A549 (cell line): ENCODE measurements around the gene ARHGAP20. TPM values are rescaled to one million over a fixed set of nuclear protein-coding genes. Genes with fewer than 3 reads are reported as not detected.

Experiments used
- ATAC-seq, 2 experiments: fragments of 200-7000 bp in 1 of 2; fragments of >200 bp in 1 of 2; cut with Nextera tagmentation in 1 of 2; cut with Tn5 transposase in 1 of 2; 3 replicates each; pipeline versions ENCODE4 v1.8.0 to v1.9.1; 2018 to 2020; ENCODE audit warnings: mild to moderate bottlenecking in 1 of 2, moderate library complexity in 1 of 2
- CTCF ChIA-PET: fragments of 300-600 bp; sonication (Branson Sonifier 250); formaldehyde crosslinking; extraction: SDS; loops from one replicate; lab custom pipeline; 2021; ENCODE audit warnings: antibody characterized with exemption, inconsistent platforms; lab: Yijun Ruan, JAX
- POLR2A ChIA-PET: fragments of 350-600 bp; formaldehyde crosslinking; extraction: SDS; loops from one replicate; lab custom pipeline; 2021; ENCODE audit warnings: antibody characterized with exemption, inconsistent platforms; lab: Yijun Ruan, JAX
- DNase-seq, 2 experiments: peaks; one replicate each; pipeline versions ENCODE4 v3.0.0 to v3.0.0-alpha.2; 2011 to 2016; ENCODE audit warnings: low read depth in 1 of 2, low spot score in 1 of 2
- FAIRE-seq: peaks from 2 replicates; lab custom pipeline; 2011; peaks lifted over from hg19 to GRCh38; lab: Jason Lieb, UNC
- H3K27ac ChIP-seq, 2 experiments: fragments of >200 bp; sonication (Bioruptor Twin); formaldehyde crosslinking; 3 replicates each; pipeline ENCODE4 v1.5.1; 2016 to 2017
- H3K4me1 ChIP-seq: fragments of >200 bp; sonication (Bioruptor Twin); formaldehyde crosslinking; 3 replicates; pipeline ENCODE4 v1.6.1; 2016
- H3K4me2 ChIP-seq: fragments of >200 bp; sonication (Bioruptor Twin); formaldehyde crosslinking; 3 replicates; pipeline ENCODE4 v1.6.1; 2016
- H3K4me3 ChIP-seq: fragments of >200 bp; sonication (Bioruptor Twin); formaldehyde crosslinking; 3 replicates; pipeline ENCODE4 v1.5.1; 2016
- H3K9me3 ChIP-seq: fragments of >200 bp; sonication (Bioruptor Twin); formaldehyde crosslinking; 3 replicates; pipeline ENCODE4 v1.6.1; 2016
- CEBPB ChIP-seq, 2 experiments: fragments of >200 bp in 1 of 2; sonication (Bioruptor Twin) in 1 of 2; formaldehyde crosslinking in 1 of 2; IDR thresholded peaks; 2 replicates each; pipeline ENCODE4 v1.6.1; 2012 to 2016
- EP300 ChIP-seq, 2 experiments: fragments of >200 bp; sonication (Bioruptor Twin); formaldehyde crosslinking; IDR thresholded peaks; 2 replicates in 1 of 2; 3 replicates in 1 of 2; pipeline ENCODE4 v1.6.1; 2016 to 2017
- ESRRA ChIP-seq: fragments of 150-350 bp; IDR thresholded peaks from 2 replicates; pipeline ENCODE4 v1.6.1; 2014; ENCODE audit warnings: mild to moderate bottlenecking, low read length, borderline replicate concordance
- FOSB ChIP-seq: fragments of 250-450 bp; sonication (Bioruptor Pico); IDR thresholded peaks from 2 replicates; pipeline ENCODE4 v1.5.0; 2020; ENCODE audit warnings: mild to moderate bottlenecking, moderate library complexity
- FOXS1 ChIP-seq: fragments of 250-450 bp; sonication (Bioruptor Pico); IDR thresholded peaks from 2 replicates; pipeline ENCODE4 v1.5.0; 2020; ENCODE audit warnings: mild to moderate bottlenecking, moderate library complexity
- HDAC2 ChIP-seq: fragments of 200-600 bp; sonication (generic); IDR thresholded peaks from 2 replicates; pipeline ENCODE4 v1.6.1; 2016
- HOXB13 ChIP-seq: fragments of 250-450 bp; sonication (Bioruptor Pico); IDR thresholded peaks from 2 replicates; pipeline ENCODE4 v1.5.0; 2020; ENCODE audit warnings: low read depth, mild to moderate bottlenecking, moderate library complexity
- HOXB5 ChIP-seq: fragments of 250-450 bp; sonication (Bioruptor Pico); IDR thresholded peaks from 2 replicates; pipeline ENCODE4 v1.5.0; 2020; ENCODE audit warnings: mild to moderate bottlenecking, moderate library complexity
- JUN ChIP-seq, 2 experiments: fragments of >200 bp; sonication (Bioruptor Twin); formaldehyde crosslinking; IDR thresholded peaks; 2 replicates in 1 of 2; 3 replicates in 1 of 2; pipeline ENCODE4 v1.6.1; 2016 to 2017
- POLR2AphosphoS2 ChIP-seq: conservative IDR thresholded peaks from 2 replicates; pipeline ENCODE4 v1.6.1; 2012; ENCODE audit warnings: low read length, improper control_type of control experiment, inconsistent platforms
- RARB ChIP-seq: fragments of 250-450 bp; sonication (Bioruptor Pico); IDR thresholded peaks from 2 replicates; pipeline ENCODE4 v1.8.0; 2021; ENCODE audit warnings: mild to moderate bottlenecking, moderate library complexity
- RCOR1 ChIP-seq: fragments of 150-350 bp; IDR thresholded peaks from 2 replicates; pipeline ENCODE4 v1.6.1; 2014; ENCODE audit warnings: antibody characterized with exemption, low read length, low read depth
- ZC3H11A ChIP-seq: fragments of 450-650 bp; IDR thresholded peaks from 2 replicates; pipeline ENCODE4 v1.6.1; 2014; ENCODE audit warnings: antibody characterized with exemption, mild to moderate bottlenecking
- ZFP36 ChIP-seq: fragments of 450-650 bp; IDR thresholded peaks from 2 replicates; pipeline ENCODE4 v1.6.1; 2014; ENCODE audit warnings: borderline replicate concordance; ENCODE audit not compliant: partially characterized antibody
- WGBS: methylation state at CpG from one replicate; pipeline ENCODE4 v1.1.6; 2017; ENCODE audit errors: missing lambda C conversion rate; 5-methylcytosine and 5-hydroxymethylcytosine counted together
- polyA plus RNA-seq, 4 experiments: library from polyadenylated mRNA; depleted of rRNA in 3 of 4; stranded (reverse); fragments of >200 nt; fragmentation: RNase III in 1 of 4; extraction: RNeasy Plus Mini Kit Qiagen cat#74134 plus additional on column Dnase treatment in 1 of 4; gene quantifications; 2 replicates in 3 of 4; 3 replicates in 1 of 4; pipeline ENCODE4 v1.2.3, GENCODE V29; 2011 to 2017
- TF ChIP-seq, protein P1 (sequence below): fragments of 450-650 bp; IDR thresholded peaks from 2 replicates; pipeline ENCODE4 v1.6.1; 2014; ENCODE audit warnings: antibody characterized with exemption
- TF ChIP-seq, protein P2 (sequence below): fragments of 200-600 bp; sonication (generic); IDR thresholded peaks from 2 replicates; pipeline ENCODE4 v1.6.1; 2016; ENCODE audit warnings: antibody characterized with exemption, mild to moderate bottlenecking, moderate library complexity

The ARHGAP20 gene
- polyA plus RNA-seq, 2 of the 4 experiments (the other 2 are of a cell fraction) = 0.01 TPM; not detected in 1

DNA sequence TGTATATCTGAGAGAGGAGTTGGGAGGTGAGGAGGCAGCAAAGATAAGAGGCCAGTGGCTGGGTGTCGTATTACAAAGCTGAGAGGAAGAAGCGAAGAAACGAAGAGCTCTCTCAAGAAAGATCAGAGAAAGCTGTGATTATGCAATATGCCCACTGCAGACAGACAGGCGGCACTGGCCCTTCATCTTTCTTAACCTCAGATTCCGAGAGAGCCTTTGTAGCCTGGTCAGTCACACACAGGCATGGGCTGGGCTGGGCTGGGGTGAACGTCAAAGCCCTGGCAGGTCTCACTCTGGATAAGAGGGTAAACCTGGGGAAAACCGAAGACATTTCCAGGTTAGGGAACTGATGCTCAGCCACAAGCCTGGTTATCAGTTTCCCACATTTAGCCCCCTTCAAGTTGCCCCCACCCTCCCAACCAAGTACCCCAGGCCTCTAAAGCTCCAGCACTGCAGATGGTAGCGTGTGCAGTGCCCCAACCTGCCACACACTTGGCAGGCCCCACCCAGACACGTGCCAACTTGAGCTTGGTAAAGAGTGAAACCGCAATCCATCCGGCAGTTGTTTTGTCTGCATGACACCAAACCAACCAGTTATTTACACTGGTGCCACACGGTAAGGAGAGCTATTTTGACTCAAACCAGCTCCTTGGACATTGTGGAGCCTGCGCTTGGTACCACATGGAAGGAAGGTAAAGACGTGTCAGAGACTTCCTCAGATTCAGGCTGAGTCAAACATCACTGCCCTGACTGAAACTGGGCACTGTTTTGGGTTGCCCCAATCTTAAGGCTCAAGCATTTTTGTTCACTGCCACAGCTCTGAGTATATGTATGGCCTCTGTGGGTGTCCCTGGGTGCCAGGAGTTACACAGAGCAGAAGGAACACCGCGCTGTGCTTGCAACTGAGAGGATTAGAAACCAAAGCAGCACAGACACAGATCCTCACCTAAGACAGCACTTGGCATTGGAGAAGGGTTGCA lies 146.6 kb downstream of the ARHGAP20 start:
- H3K9me3 ChIP-seq = no peaks in the 10 kb centered on the region
- ChIA-PET POLR2A (interaction anchor here (0.5 kb wide), 1 partner anchor 85 kb away, joined by 4 read pairs; no protein-coding TSS in a partner anchor), CTCF (no interaction called here)
- peak in 1 of 2 experiments; percentile 11 for DNase-seq
- peak; percentile 56 to 77 for ATAC-seq
- no peak for TF ChIP-seq RARB (CRISPR knock-in tag)
- peak; percentile 37 to 38; a peak in 2 of 4 replicates for TF ChIP-seq CEBPB (IDR thresholded peaks at IDR 0.05)
- no peaks in the 10 kb centered on the region for H3K4me1 ChIP-seq
- H3K4me3 ChIP-seq = no peak overlapping the region
- peak overlapping the region; percentile 33; the same call in 2 of the 3 replicates for H3K4me2 ChIP-seq
- 40% methylated on average over 13 of the region's 16 CpGs for WGBS
- FAIRE-seq = no peak
- 0 out of 6 replicates have a peak overlapping the region, but pooled peaks of 1 of the 2 experiments have one; percentile 24 for H3K27ac ChIP-seq

- no peaks in the 10 kb centered on the region for H3K9me3 ChIP-seq
- no peaks in the 10 kb centered on the region for H3K4me1 ChIP-seq
- no peak overlapping the region for H3K27ac ChIP-seq
- no peak for TF ChIP-seq ZFP36
- TF ChIP-seq, protein P1, sequence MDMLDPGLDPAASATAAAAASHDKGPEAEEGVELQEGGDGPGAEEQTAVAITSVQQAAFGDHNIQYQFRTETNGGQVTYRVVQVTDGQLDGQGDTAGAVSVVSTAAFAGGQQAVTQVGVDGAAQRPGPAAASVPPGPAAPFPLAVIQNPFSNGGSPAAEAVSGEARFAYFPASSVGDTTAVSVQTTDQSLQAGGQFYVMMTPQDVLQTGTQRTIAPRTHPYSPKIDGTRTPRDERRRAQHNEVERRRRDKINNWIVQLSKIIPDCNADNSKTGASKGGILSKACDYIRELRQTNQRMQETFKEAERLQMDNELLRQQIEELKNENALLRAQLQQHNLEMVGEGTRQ = no peak
- TF ChIP-seq ESRRA = no peak
- DNase-seq = no peak
- no peak for ATAC-seq
- H3K4me2 ChIP-seq = peak overlapping the region; percentile 33; the same call in 2 of the 3 replicates
- CTCF ChIA-PET = no interaction called here
- POLR2A ChIA-PET = no interaction called here
- FAIRE-seq = no peak
- no peak overlapping the region for H3K4me3 ChIP-seq
- WGBS = 51% methylated on average over 8 of the region's 8 CpGs
Observed at GRCh38 chr11:110564676-110565356, 147.4 kb downstream of the ARHGAP20 start.

DNA sequence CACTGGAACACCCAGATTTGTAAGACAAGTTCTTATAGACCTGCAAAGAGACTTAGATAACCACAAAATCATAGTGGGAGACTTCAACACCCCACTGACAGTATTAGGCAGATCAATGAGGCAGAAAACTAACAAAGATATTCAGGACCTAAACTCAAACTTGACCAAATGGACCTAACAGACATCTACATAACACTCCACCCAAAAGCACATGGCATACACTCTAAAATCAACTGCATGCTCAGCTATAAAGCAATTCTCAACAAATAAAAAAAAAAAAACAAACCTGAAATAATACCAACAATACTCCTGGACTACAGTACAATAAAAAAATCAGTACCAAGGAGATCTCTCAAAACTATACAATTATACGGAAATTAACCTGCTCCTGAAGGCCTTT lies 167.5 kb downstream of the ARHGAP20 start:
- Histone ChIP-seq H3K9me3 (no peaks in the 10 kb centered on the region), H3K4me2 (no peak overlapping the region), H3K4me3 (no peak overlapping the region), H3K27ac (no peak overlapping the region), H3K4me1 (no peaks in the 10 kb centered on the region)
- FAIRE-seq (no peak), DNase-seq (no peak), ATAC-seq (no peak)
- no peak for TF ChIP-seq JUN (IDR thresholded peaks at IDR 0.05)
- no peak for TF ChIP-seq ZC3H11A
- TF ChIP-seq FOSB (CRISPR knock-in tag) = no peak
- no peak for TF ChIP-seq HDAC2
- no peak for TF ChIP-seq EP300 (IDR thresholded peaks at IDR 0.05)
- no peak for TF ChIP-seq HOXB13
- no peak for TF ChIP-seq RCOR1
- no peak for TF ChIP-seq HOXB5 (CRISPR knock-in tag)
- no peak for TF ChIP-seq FOXS1 (CRISPR knock-in tag)
- no peak for TF ChIP-seq POLR2AphosphoS2
- TF ChIP-seq, protein P2, sequence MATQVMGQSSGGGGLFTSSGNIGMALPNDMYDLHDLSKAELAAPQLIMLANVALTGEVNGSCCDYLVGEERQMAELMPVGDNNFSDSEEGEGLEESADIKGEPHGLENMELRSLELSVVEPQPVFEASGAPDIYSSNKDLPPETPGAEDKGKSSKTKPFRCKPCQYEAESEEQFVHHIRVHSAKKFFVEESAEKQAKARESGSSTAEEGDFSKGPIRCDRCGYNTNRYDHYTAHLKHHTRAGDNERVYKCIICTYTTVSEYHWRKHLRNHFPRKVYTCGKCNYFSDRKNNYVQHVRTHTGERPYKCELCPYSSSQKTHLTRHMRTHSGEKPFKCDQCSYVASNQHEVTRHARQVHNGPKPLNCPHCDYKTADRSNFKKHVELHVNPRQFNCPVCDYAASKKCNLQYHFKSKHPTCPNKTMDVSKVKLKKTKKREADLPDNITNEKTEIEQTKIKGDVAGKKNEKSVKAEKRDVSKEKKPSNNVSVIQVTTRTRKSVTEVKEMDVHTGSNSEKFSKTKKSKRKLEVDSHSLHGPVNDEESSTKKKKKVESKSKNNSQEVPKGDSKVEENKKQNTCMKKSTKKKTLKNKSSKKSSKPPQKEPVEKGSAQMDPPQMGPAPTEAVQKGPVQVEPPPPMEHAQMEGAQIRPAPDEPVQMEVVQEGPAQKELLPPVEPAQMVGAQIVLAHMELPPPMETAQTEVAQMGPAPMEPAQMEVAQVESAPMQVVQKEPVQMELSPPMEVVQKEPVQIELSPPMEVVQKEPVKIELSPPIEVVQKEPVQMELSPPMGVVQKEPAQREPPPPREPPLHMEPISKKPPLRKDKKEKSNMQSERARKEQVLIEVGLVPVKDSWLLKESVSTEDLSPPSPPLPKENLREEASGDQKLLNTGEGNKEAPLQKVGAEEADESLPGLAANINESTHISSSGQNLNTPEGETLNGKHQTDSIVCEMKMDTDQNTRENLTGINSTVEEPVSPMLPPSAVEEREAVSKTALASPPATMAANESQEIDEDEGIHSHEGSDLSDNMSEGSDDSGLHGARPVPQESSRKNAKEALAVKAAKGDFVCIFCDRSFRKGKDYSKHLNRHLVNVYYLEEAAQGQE = no peak
- ChIA-PET POLR2A (no interaction called here), CTCF (no interaction called here)
- WGBS = 33% methylated on average over 1 of the region's 1 CpG
